Measurements from ENCODE around the gene DGKG. TPM values are rescaled to one million over a fixed set of nuclear protein-coding genes. Genes with fewer than 3 reads are reported as not detected.

Gene DGKG
- total and polyA plus RNA-seq, 12 donors: 7.2 to 75.7 (median 41.4) TPM

DNA sequence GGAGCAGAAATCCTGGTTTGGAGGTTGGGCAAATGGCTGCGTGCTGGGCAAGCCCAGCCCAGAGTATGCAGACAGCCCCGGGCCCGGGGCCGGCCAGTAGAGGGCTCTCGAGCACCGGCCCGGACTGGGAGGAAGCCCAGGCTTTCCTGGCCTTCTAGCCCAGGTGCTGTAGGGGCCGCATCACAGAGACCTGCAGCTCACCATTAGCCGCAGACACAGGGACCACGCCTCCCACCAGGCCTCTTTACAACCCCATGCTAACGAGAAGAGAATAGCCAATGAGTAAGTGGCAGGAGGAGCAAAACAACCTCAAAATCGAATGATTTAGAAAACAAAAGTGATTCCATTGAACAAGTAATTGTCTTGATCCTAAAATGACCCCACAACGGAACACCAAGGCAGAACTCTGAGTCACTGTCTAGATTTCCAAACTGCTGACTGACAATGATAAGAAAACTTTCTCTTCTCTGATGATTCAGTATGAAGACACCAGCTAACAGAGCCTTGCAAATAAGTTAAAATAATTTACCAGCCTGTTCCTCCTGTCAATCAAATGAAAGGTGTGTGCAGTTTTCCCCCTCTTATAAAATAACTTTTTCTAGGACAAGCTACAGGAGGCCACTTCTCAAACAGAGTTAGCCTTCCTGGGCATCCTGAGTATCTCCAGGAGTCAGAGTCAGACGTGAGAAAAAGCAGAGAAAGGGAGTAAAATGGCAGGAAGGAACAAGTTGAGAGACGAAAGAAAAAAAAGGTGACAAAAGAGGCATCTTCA lies 102.2 kb downstream of the DGKG start:
- H3K4me1 ChIP-seq: peaks cover 0 to 9% (median 0%) of the 10 kb centered on the region in 9 donors
- no peaks in the 10 kb centered on the region for H3K9me3 ChIP-seq
- H3K27me3 ChIP-seq: no peaks in the 10 kb centered on the region
- DNase-seq (peak; percentile 37 to 72), ATAC-seq (peak; percentile 86 to 93 (median 91))
- no peak overlapping the region for H3K4me3 ChIP-seq
- H3K27ac ChIP-seq: no peak overlapping the region
- TF ChIP-seq, protein P1, sequence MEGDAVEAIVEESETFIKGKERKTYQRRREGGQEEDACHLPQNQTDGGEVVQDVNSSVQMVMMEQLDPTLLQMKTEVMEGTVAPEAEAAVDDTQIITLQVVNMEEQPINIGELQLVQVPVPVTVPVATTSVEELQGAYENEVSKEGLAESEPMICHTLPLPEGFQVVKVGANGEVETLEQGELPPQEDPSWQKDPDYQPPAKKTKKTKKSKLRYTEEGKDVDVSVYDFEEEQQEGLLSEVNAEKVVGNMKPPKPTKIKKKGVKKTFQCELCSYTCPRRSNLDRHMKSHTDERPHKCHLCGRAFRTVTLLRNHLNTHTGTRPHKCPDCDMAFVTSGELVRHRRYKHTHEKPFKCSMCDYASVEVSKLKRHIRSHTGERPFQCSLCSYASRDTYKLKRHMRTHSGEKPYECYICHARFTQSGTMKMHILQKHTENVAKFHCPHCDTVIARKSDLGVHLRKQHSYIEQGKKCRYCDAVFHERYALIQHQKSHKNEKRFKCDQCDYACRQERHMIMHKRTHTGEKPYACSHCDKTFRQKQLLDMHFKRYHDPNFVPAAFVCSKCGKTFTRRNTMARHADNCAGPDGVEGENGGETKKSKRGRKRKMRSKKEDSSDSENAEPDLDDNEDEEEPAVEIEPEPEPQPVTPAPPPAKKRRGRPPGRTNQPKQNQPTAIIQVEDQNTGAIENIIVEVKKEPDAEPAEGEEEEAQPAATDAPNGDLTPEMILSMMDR (IDR thresholded peaks at IDR 0.05): peak; percentile 61 to 91 (median 81)
- 21 to 24% methylated on average over 15 of the region's 15 CpGs for WGBS, 2 donors
- peaks cover 0 to 43% (median 14%) of the 10 kb centered on the region in 9 donors for H3K36me3 ChIP-seq
- intact Hi-C loops (cut with DNase I): loop anchor here (1.0 to 10.0 kb wide), 6 partner anchors 228 to 283 kb away; partner anchors contain the start of gene CRYGS (in 3 of the 10)

DNA sequence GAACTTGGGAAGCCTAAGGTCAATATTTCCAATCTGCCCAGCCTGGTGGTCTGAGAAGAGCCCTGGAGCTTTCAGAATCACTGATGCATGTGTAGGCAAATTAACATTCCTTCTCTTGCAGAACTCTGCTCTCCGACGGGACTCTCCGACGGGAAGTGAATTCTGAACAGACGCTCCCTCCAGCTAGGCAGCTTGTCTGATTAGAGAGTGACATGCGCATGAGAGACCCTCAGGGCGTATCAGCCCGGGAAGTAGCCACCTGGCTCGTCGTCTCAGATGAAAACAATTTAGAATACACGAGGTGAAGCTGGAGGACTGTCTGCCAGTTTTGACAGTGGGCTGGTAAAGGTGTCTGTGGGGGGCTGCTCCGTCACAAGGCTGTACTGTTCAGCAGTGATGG lies 103.1 kb downstream of the DGKG start:
- H3K4me3 ChIP-seq: no peak overlapping the region
- H3K27ac ChIP-seq: no peak overlapping the region
- H3K4me1 ChIP-seq: peaks cover 0 to 17% (median 0%) of the 10 kb centered on the region in 9 donors
- ATAC-seq (no peak), DNase-seq (no peak)
- H3K36me3 ChIP-seq: peaks cover 0 to 36% (median 14%) of the 10 kb centered on the region in 9 donors
- no peaks in the 10 kb centered on the region for H3K27me3 ChIP-seq
- intact Hi-C loops (cut with DNase I): loop anchor here in 8 of 10 donors (1.0 to 10.0 kb wide), 6 partner anchors 228 to 283 kb away; partner anchors contain the start of gene CRYGS (in 2 of the 8)
- no peaks in the 10 kb centered on the region for H3K9me3 ChIP-seq
- TF ChIP-seq, protein P1 (IDR thresholded peaks at IDR 0.05): no peak
- WGBS, 2 donors: 31 to 46% methylated on average over 12 of the region's 12 CpGs

DNA sequence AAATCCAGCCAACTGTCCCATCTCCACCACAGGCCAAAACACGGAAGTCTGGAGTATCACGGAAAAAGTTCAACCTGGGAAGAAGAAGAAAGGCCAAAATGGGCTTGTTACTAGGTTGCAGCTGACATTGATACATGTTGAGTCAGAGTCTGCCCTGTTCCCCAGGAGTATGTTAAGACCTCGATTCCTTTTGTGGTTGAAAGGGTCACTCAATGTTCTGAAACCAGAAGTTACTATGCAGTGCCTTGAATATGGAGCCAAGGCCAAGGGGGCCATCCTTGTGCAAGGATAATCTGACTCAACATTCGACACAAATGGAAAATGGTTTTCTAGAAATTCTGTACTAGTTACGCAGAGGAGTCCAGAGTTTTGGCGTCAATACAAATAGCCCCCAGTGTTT lies 104.2 kb downstream of the DGKG start:
- WGBS, 2 donors: 74 to 75% methylated on average over 6 of the region's 6 CpGs
- Histone ChIP-seq H3K36me3 (peaks cover 0 to 35% (median 14%) of the 10 kb centered on the region in 9 donors), H3K9me3 (no peaks in the 10 kb centered on the region), H3K4me1 (peaks cover 0 to 19% (median 0%) of the 10 kb centered on the region in 9 donors), H3K27ac (no peak overlapping the region), H3K4me3 (no peak overlapping the region), H3K27me3 (no peaks in the 10 kb centered on the region)
- intact Hi-C loops (cut with DNase I): loop anchor here in 7 of 10 donors (2.0 to 10.0 kb wide), 5 partner anchors 229 to 284 kb away; partner anchors contain the start of gene CRYGS (in 2 of the 7)
- no peak for ATAC-seq
- TF ChIP-seq, protein P1 (IDR thresholded peaks at IDR 0.05): no peak
- no peak for DNase-seq

DNA sequence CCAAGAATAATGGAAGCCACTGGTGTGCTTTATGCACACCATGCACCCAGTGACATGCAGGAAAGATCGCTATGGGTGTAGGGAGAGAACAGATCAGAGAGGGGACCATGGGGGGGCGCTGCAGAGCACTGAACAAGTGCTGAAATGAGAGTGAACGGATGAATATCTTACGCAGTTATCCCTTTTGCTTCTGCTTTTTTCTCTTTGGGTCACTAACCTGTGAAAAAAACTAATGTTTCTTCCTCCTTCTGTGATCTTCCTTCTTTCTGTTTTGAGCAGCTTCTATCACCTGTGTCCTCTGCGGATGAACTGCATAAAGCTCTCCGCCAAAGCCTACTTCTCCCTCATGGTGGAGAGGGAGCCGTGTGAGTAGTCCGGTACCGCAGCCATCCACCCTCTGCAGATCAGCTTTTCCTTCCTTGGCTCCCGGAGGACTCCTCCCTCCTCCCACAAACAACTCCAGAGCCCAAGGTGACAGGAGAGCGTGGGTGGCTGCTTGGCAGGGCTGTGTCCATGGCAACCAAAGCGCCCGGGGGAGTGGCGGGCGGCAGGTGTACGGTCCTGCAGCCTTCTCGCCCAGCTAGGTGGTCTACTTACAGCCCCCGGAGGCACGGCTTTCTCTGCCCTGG lies 106.2 kb downstream of the DGKG start:
- TF ChIP-seq, protein P1 (IDR thresholded peaks at IDR 0.05): no peak
- no peak overlapping the region for H3K4me3 ChIP-seq
- peaks cover 0 to 3% (median 0%) of the 10 kb centered on the region in 7 donors for H3K27me3 ChIP-seq
- 78 to 87% methylated on average over 19 of the region's 19 CpGs for WGBS, 2 donors
- DNase-seq (no peak), ATAC-seq (no peak)
- H3K4me1 ChIP-seq: peaks cover 0 to 19% (median 0%) of the 10 kb centered on the region in 9 donors
- intact Hi-C loops (cut with DNase I): loop anchor here in 5 of 10 donors (5.0 to 10.0 kb wide), 4 partner anchors 231 to 286 kb away; partner anchors contain the start of gene CRYGS (in 2 of the 5)
- no peak overlapping the region for H3K27ac ChIP-seq
- H3K36me3 ChIP-seq: peaks cover 0 to 43% (median 14%) of the 10 kb centered on the region in 9 donors
- H3K9me3 ChIP-seq: no peaks in the 10 kb centered on the region

Measured in heart right ventricle (tissue), 16 donors.